HepG2 (cell line): ENCODE data around the gene INSIG2. TPM values are rescaled to one million over a fixed set of nuclear protein-coding genes. Genes with fewer than 3 reads are reported as not detected.

Experiments
- ATAC-seq: fragments of 200-7000 bp; cut with Tn5 transposase; 3 replicates; pipeline ENCODE4 v1.9.1; 2020; ENCODE audit warnings: mild to moderate bottlenecking, moderate library complexity
- BruUV-seq: library from RNA; stranded (reverse); fragments of 400-500 nt; replicated peaks from 2 replicates; lab custom pipeline; 2021; lab: Mats Ljungman, UMichigan
- CTCF ChIA-PET: fragments of 300-600 bp; formaldehyde crosslinking; extraction: SDS; loops from one replicate; lab custom pipeline; 2021; ENCODE audit warnings: low total read pairs, inconsistent platforms, low intra/inter-chr PET ratio; lab: Yijun Ruan, JAX
- POLR2A ChIA-PET: fragments of 350-600 bp; sonication (Branson Sonifier 250); formaldehyde crosslinking; loops from one replicate; lab custom pipeline; 2020; ENCODE audit warnings: antibody characterized with exemption, inconsistent platforms; lab: Yijun Ruan, JAX
- DNase-seq: peaks from one replicate; pipeline ENCODE4 v3.0.0-alpha.2; 2015; ENCODE audit warnings: low spot score
- FAIRE-seq: peaks from 3 replicates; lab custom pipeline; 2011; peaks lifted over from hg19 to GRCh38; lab: Jason Lieb, UNC
- H2AFZ ChIP-seq: one replicate; pipeline ENCODE4 v1.6.1; 2011; ENCODE audit warnings: low read length, inconsistent platforms
- H3K27ac ChIP-seq: fragments of 300-600 bp; 3 replicates; pipeline ENCODE4 v1.8.0; 2011; ENCODE audit warnings: mixed run types, mild to moderate bottlenecking, mixed read lengths, low read length, inconsistent platforms; ENCODE audit not compliant: insufficient read depth; ENCODE audit errors: extremely low read length
- H3K27me3 ChIP-seq, 2 experiments: fragments of 200-600 bp in 1 of 2; 2 replicates in 1 of 2; 3 replicates in 1 of 2; pipeline versions ENCODE4 v1.6.0 to v1.8.0; 2011; ENCODE audit warnings: low read length in 2 of 2, mild to moderate bottlenecking in 2 of 2, moderate library complexity in 2 of 2, inconsistent platforms in 1 of 2; ENCODE audit not compliant: insufficient read depth in 2 of 2, control insufficient read depth in 1 of 2
- H3K36me3 ChIP-seq, 2 experiments: fragments of 200-600 bp in 1 of 2; replicated peaks in 1 of 2; 2 replicates in 1 of 2; 3 replicates in 1 of 2; pipeline versions ENCODE4 v1.5.1 to v1.8.0; 2011; ENCODE audit warnings: low read length in 2 of 2, inconsistent platforms in 1 of 2; ENCODE audit not compliant: insufficient read depth in 2 of 2, control insufficient read depth in 1 of 2
- H3K4me1 ChIP-seq: 2 replicates; pipeline ENCODE4 v1.5.1; 2012; ENCODE audit warnings: low read length, inconsistent platforms; ENCODE audit not compliant: insufficient read depth
- H3K4me2 ChIP-seq: 2 replicates; pipeline ENCODE4 v1.6.0; 2011; ENCODE audit warnings: low read depth, low read length, inconsistent platforms
- H3K4me3 ChIP-seq, 3 experiments: fragments of 200-600 bp in 1 of 3; sonication (generic), shearing (Covaris generic) in 1 of 3; replicated peaks in 1 of 3; 2 replicates each; pipeline ENCODE4 v1.5.1; 2011 to 2016; ENCODE audit warnings: low read length in 3 of 3, inconsistent platforms in 2 of 3, low read depth in 2 of 3, mild to moderate bottlenecking in 2 of 3, control low read depth in 1 of 3, mixed read lengths in 1 of 3; ENCODE audit not compliant: insufficient read depth in 1 of 3
- H3K79me2 ChIP-seq: one replicate; pipeline ENCODE4 v1.6.1; 2011; ENCODE audit warnings: low read length, inconsistent platforms; ENCODE audit not compliant: insufficient read depth
- H3K9ac ChIP-seq: 2 replicates; pipeline ENCODE4 v1.6.0; 2011; ENCODE audit warnings: mild to moderate bottlenecking, low read depth, low read length, inconsistent platforms; ENCODE audit not compliant: insufficient read depth
- H3K9me3 ChIP-seq: 2 replicates; pipeline ENCODE4 v1.5.1; 2012; ENCODE audit warnings: mild to moderate bottlenecking, low read length
- H4K20me1 ChIP-seq: 2 replicates; pipeline ENCODE4 v1.6.0; 2011; ENCODE audit warnings: inconsistent platforms, mild to moderate bottlenecking, low read length, moderate library complexity; ENCODE audit not compliant: insufficient read depth
- MIER2 ChIP-seq: IDR thresholded peaks from 2 replicates; pipeline ENCODE4 v1.6.1; 2016; ENCODE audit warnings: missing biosample characterization, missing genetic modification reagents
- ZFP90 ChIP-seq: sonication (generic); formaldehyde crosslinking; IDR thresholded peaks from 2 replicates; pipeline ENCODE4 v1.8.0; 2022; ENCODE audit warnings: missing genetic modification reagents, mild to moderate bottlenecking, inconsistent platforms, borderline replicate concordance
- ZNF24 ChIP-seq: fragments of 450-650 bp; IDR thresholded peaks from 2 replicates; pipeline ENCODE4 v1.6.1; 2017; ENCODE audit warnings: antibody characterized with exemption, mild to moderate bottlenecking
- ZNF292 ChIP-seq: sonication (generic); formaldehyde crosslinking; IDR thresholded peaks from 2 replicates; pipeline ENCODE4 v1.8.1; 2022; ENCODE audit warnings: mild to moderate bottlenecking, low read depth, missing genetic modification reagents, borderline replicate concordance
- ZNF614 ChIP-seq: IDR thresholded peaks from 2 replicates; pipeline ENCODE4 v1.6.1; 2018; ENCODE audit warnings: missing biosample characterization, missing genetic modification reagents, inconsistent platforms, borderline replicate concordance
- ZNF644 ChIP-seq: IDR thresholded peaks from 2 replicates; pipeline ENCODE4 v1.6.1; 2016; ENCODE audit warnings: low read depth
- ZNF768 ChIP-seq: sonication (generic); formaldehyde crosslinking; IDR thresholded peaks from 2 replicates; pipeline ENCODE4 v1.4.0; 2020; ENCODE audit warnings: missing genetic modification reagents
- WGBS: methylation state at CpG from one replicate; pipeline ENCODE4 v1.1.6; 2017; ENCODE audit warnings: low lambda C conversion rate; 5-methylcytosine and 5-hydroxymethylcytosine counted together
- in situ Hi-C: cut with HindIII; loops from 2 replicates; pipeline ENCODE4 v1.10.0; 2017; ENCODE audit warnings: low pct_unique_long_range_greater_than_20kb; ENCODE audit not compliant: extremely low pct_ligation_motif_present
- intact Hi-C: fragments of 100-400 bp; cut with micrococcal nuclease; formaldehyde crosslinking; loops from one replicate; pipeline ENCODE4 v1.10.0; 2022; ENCODE audit not compliant: unreplicated experiment
- polyA plus RNA-seq, 8 experiments: library from polyadenylated mRNA; depleted of rRNA in 3 of 8; stranded (reverse) in 7 of 8; unstranded in 1 of 8; fragments of >200 nt; fragmentation: Illumina TruSeq in 4 of 8; extraction: Trizol in 4 of 8; gene quantifications; 2 replicates each; pipeline versions ENCODE4 v1.2.1 to v1.2.3, GENCODE V29; 2011 to 2016; ENCODE audit warnings: low read depth in 4 of 8, missing spikeins in 1 of 8, mixed read lengths in 1 of 8; ENCODE audit not compliant: insufficient read depth in 1 of 8
- total RNA-seq, 5 experiments: library from RNA; depleted of rRNA; stranded (reverse); fragments of >200 nt; fragmentation: Illumina TruSeq; extraction: Trizol; gene quantifications; 2 replicates each; pipeline ENCODE4 v1.2.3, GENCODE V29; 2016; ENCODE audit warnings: low read depth in 1 of 5
- TF ChIP-seq, protein P1 (sequence below): sonication (generic); formaldehyde crosslinking; IDR thresholded peaks from 2 replicates; pipeline ENCODE4 v1.4.0; 2020; ENCODE audit warnings: missing genetic modification reagents
- TF ChIP-seq, protein P2 (sequence below): sonication (generic); formaldehyde crosslinking; IDR thresholded peaks from 2 replicates; pipeline ENCODE4 v1.5.1; 2020; ENCODE audit warnings: missing genetic modification reagents, mild to moderate bottlenecking, borderline replicate concordance
- TF ChIP-seq, protein P3 (sequence below): sonication (generic); formaldehyde crosslinking; IDR thresholded peaks from 2 replicates; pipeline ENCODE4 v1.4.0; 2020; ENCODE audit warnings: missing genetic modification reagents, mild to moderate bottlenecking, borderline replicate concordance
- TF ChIP-seq, protein P4 (sequence below): sonication (generic); formaldehyde crosslinking; IDR thresholded peaks from 2 replicates; pipeline ENCODE4 v1.5.0; 2020; ENCODE audit warnings: missing genetic modification reagents
- TF ChIP-seq, protein P5 (sequence below): IDR thresholded peaks from 2 replicates; pipeline ENCODE4 v1.6.1; 2012; ENCODE audit warnings: inconsistent platforms

INSIG2 gene
- total and polyA plus RNA-seq, 2 of the 13 experiments (the other 11 are each of a cell fraction or from before 2014, with no cell fraction given), result 73.5 to 481 TPM

DNA sequence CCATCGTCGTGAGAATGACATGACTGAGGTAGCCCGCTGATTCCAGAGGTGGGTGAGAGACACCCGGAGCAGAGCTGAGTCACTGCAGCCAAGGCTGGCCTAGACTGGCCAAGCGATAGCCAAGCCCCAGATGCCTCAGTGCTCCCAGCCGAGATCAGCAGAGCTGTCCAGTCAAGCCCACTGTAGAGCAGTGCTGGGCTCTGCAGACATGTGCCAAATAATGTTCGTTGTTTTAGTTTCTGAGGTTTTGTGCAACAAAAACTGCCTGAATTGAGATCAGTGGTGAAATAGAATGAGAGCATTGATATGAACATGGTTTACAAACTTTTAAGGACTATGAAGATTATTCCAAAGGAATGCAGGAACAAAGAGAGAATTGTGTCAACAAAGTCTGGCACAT is 42.1 kb downstream of the INSIG2 start:
- intact Hi-C loops, result no loop called here

More for the DNA sequence above, 42.1 kb downstream of the INSIG2 start:
- peak; percentile 59 for ATAC-seq
- Histone ChIP-seq H3K9me3 (no peaks in the 10 kb centered on the region), H3K27ac (no peak overlapping the region), H3K4me3 (no peak overlapping the region), H2AFZ (no peak overlapping the region), H4K20me1 (no peaks in the 10 kb centered on the region), H3K79me2 (no peaks in the 10 kb centered on the region), H3K27me3 (no peaks in the 10 kb centered on the region; a peak in 1 of 5 replicates), H3K36me3 (no peaks in the 10 kb centered on the region; a peak in 1 of 5 replicates), H3K4me1 (peaks cover 18% of the 10 kb centered on the region), H3K4me2 (no peak overlapping the region), H3K9ac (no peak overlapping the region)
- TF ChIP-seq ZNF614 (CRISPR knock-in tag) (no peak), ZFP90 (CRISPR knock-in tag) (0 out of 2 replicates have a peak, but pooled peaks have one; percentile 52), ZNF644 (CRISPR knock-in tag) (peak; percentile 30; the same call in 1 of the 2 replicates), ZNF768 (CRISPR knock-in tag) (peak; percentile 58; the same call in 1 of the 2 replicates), MIER2 (no peak), ZNF292 (CRISPR knock-in tag) (no peak), ZNF24 (no peak)
- TF ChIP-seq, protein P1, sequence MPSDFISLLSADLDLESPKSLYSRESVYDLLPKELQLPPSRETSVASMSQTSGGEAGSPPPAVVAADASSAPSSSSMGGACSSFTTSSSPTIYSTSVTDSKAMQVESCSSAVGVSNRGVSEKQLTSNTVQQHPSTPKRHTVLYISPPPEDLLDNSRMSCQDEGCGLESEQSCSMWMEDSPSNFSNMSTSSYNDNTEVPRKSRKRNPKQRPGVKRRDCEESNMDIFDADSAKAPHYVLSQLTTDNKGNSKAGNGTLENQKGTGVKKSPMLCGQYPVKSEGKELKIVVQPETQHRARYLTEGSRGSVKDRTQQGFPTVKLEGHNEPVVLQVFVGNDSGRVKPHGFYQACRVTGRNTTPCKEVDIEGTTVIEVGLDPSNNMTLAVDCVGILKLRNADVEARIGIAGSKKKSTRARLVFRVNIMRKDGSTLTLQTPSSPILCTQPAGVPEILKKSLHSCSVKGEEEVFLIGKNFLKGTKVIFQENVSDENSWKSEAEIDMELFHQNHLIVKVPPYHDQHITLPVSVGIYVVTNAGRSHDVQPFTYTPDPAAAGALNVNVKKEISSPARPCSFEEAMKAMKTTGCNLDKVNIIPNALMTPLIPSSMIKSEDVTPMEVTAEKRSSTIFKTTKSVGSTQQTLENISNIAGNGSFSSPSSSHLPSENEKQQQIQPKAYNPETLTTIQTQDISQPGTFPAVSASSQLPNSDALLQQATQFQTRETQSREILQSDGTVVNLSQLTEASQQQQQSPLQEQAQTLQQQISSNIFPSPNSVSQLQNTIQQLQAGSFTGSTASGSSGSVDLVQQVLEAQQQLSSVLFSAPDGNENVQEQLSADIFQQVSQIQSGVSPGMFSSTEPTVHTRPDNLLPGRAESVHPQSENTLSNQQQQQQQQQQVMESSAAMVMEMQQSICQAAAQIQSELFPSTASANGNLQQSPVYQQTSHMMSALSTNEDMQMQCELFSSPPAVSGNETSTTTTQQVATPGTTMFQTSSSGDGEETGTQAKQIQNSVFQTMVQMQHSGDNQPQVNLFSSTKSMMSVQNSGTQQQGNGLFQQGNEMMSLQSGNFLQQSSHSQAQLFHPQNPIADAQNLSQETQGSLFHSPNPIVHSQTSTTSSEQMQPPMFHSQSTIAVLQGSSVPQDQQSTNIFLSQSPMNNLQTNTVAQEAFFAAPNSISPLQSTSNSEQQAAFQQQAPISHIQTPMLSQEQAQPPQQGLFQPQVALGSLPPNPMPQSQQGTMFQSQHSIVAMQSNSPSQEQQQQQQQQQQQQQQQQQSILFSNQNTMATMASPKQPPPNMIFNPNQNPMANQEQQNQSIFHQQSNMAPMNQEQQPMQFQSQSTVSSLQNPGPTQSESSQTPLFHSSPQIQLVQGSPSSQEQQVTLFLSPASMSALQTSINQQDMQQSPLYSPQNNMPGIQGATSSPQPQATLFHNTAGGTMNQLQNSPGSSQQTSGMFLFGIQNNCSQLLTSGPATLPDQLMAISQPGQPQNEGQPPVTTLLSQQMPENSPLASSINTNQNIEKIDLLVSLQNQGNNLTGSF (CRISPR knock-in tag), result no peak
- TF ChIP-seq, protein P2, sequence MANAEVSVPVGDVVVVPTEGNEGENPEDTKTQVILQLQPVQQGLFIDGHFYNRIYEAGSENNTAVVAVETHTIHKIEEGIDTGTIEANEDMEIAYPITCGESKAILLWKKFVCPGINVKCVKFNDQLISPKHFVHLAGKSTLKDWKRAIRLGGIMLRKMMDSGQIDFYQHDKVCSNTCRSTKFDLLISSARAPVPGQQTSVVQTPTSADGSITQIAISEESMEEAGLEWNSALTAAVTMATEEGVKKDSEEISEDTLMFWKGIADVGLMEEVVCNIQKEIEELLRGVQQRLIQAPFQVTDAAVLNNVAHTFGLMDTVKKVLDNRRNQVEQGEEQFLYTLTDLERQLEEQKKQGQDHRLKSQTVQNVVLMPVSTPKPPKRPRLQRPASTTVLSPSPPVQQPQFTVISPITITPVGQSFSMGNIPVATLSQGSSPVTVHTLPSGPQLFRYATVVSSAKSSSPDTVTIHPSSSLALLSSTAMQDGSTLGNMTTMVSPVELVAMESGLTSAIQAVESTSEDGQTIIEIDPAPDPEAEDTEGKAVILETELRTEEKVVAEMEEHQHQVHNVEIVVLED, result no peak
- TF ChIP-seq, protein P3, sequence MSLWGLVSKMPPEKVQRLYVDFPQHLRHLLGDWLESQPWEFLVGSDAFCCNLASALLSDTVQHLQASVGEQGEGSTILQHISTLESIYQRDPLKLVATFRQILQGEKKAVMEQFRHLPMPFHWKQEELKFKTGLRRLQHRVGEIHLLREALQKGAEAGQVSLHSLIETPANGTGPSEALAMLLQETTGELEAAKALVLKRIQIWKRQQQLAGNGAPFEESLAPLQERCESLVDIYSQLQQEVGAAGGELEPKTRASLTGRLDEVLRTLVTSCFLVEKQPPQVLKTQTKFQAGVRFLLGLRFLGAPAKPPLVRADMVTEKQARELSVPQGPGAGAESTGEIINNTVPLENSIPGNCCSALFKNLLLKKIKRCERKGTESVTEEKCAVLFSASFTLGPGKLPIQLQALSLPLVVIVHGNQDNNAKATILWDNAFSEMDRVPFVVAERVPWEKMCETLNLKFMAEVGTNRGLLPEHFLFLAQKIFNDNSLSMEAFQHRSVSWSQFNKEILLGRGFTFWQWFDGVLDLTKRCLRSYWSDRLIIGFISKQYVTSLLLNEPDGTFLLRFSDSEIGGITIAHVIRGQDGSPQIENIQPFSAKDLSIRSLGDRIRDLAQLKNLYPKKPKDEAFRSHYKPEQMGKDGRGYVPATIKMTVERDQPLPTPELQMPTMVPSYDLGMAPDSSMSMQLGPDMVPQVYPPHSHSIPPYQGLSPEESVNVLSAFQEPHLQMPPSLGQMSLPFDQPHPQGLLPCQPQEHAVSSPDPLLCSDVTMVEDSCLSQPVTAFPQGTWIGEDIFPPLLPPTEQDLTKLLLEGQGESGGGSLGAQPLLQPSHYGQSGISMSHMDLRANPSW, result no peak
- TF ChIP-seq, protein P4, sequence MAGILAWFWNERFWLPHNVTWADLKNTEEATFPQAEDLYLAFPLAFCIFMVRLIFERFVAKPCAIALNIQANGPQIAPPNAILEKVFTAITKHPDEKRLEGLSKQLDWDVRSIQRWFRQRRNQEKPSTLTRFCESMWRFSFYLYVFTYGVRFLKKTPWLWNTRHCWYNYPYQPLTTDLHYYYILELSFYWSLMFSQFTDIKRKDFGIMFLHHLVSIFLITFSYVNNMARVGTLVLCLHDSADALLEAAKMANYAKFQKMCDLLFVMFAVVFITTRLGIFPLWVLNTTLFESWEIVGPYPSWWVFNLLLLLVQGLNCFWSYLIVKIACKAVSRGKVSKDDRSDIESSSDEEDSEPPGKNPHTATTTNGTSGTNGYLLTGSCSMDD (CRISPR knock-in tag), result no peak
- TF ChIP-seq, protein P5, sequence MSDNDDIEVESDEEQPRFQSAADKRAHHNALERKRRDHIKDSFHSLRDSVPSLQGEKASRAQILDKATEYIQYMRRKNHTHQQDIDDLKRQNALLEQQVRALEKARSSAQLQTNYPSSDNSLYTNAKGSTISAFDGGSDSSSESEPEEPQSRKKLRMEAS, result 0 out of 2 replicates have a peak, but pooled peaks have one; percentile 24
- no TSS peak for BruUV-seq
- no peak for DNase-seq
- 42% methylated on average over 7 of the region's 7 CpGs for WGBS
- POLR2A ChIA-PET, result no interaction called here
- FAIRE-seq, result peak; percentile 84
- CTCF ChIA-PET, result no interaction called here
- in situ Hi-C loops, result no loop called here
